K562 (cell line): Measurements from ENCODE around the gene MMP15. TPM values are rescaled to one million over a fixed set of nuclear protein-coding genes. Genes with fewer than 3 reads are reported as not detected.

Experiments
- BCOR ChIP-seq: fragments of 450-650 bp; IDR thresholded peaks from 2 replicates; pipeline ENCODE4 v1.6.1; 2016
- DPF2 ChIP-seq: fragments of 450-650 bp; IDR thresholded peaks from 2 replicates; pipeline ENCODE4 v1.6.1; 2016
- FOXA1 ChIP-seq: fragments of 450-650 bp; IDR thresholded peaks from 2 replicates; pipeline ENCODE4 v1.6.1; 2016; ENCODE audit warnings: mild to moderate bottlenecking, borderline replicate concordance
- GABPB2 ChIP-seq: fragments of 250-450 bp; sonication (Bioruptor Pico); conservative IDR thresholded peaks from 2 replicates; pipeline ENCODE4 v1.5.1; 2021; ENCODE audit warnings: mild to moderate bottlenecking
- IRF2 ChIP-seq: sonication (generic); formaldehyde crosslinking; IDR thresholded peaks from 2 replicates; pipeline ENCODE4 v1.8.1; 2022; ENCODE audit warnings: mild to moderate bottlenecking, missing genetic modification reagents
- IRF9 ChIP-seq: fragments of 450-650 bp; IDR thresholded peaks from 2 replicates; pipeline ENCODE4 v1.6.1; 2016; ENCODE audit warnings: missing biosample characterization, missing genetic modification characterization
- NBN ChIP-seq: fragments of 450-650 bp; IDR thresholded peaks from 2 replicates; pipeline ENCODE4 v1.6.1; 2016; ENCODE audit warnings: low read depth, mild to moderate bottlenecking
- PHF8 ChIP-seq: fragments of 200-600 bp; sonication (generic); IDR thresholded peaks from 2 replicates; pipeline ENCODE4 v1.6.1; 2012; ENCODE audit warnings: mixed run types, mild to moderate bottlenecking, inconsistent platforms, low read length, moderate library complexity, borderline replicate concordance
- POLR3A ChIP-seq: IDR thresholded peaks from 2 replicates; pipeline ENCODE4 v1.6.1; 2011; ENCODE audit warnings: borderline replicate concordance, mild to moderate bottlenecking, moderate library complexity; ENCODE audit not compliant: insufficient read length, insufficient read depth; ENCODE audit errors: extremely low read depth
- SP2 ChIP-seq: IDR thresholded peaks from 2 replicates; pipeline ENCODE4 v1.6.1; 2011; ENCODE audit warnings: mild to moderate bottlenecking, low read depth, low read length, moderate library complexity; ENCODE audit not compliant: poor library complexity, severe bottlenecking; ENCODE audit errors: extremely low read depth
- THRA ChIP-seq: fragments of 450-650 bp; IDR thresholded peaks from 2 replicates; pipeline ENCODE4 v1.6.1; 2017; ENCODE audit warnings: mild to moderate bottlenecking, moderate library complexity
- ZNF121 ChIP-seq: sonication (generic); formaldehyde crosslinking; conservative IDR thresholded peaks from 2 replicates; pipeline ENCODE4 v1.8.0; 2022; ENCODE audit warnings: missing genetic modification reagents
- ZNF311 ChIP-seq: fragments of 250-450 bp; sonication (Bioruptor Pico); IDR thresholded peaks from 2 replicates; pipeline ENCODE4 v1.4.0; 2020; ENCODE audit warnings: mild to moderate bottlenecking, moderate library complexity
- polyA plus RNA-seq, 8 experiments: library from polyadenylated mRNA; depleted of rRNA in 4 of 8; stranded (reverse) in 5 of 8; unstranded in 3 of 8; fragments of >200 nt; fragmentation: Nextera tagmentation in 2 of 8; fragmentation: Illumina TruSeq in 1 of 8; extraction: Ambion mirVana in 2 of 8; extraction: Trizol in 1 of 8; gene quantifications; 2 replicates each; pipeline versions ENCODE4 v1.2.1 to v1.2.3, GENCODE V29; 2011 to 2014; ENCODE audit warnings: inconsistent platforms in 1 of 8, missing spikeins in 1 of 8
- total RNA-seq, 7 experiments: library from RNA; depleted of rRNA in 6 of 7; stranded (reverse); fragments of >200 nt in 6 of 7; fragmentation: Illumina TruSeq in 2 of 7; extraction: Trizol in 2 of 7; gene quantifications; 2 replicates each; pipeline versions ENCODE4 v1.2.1 to v1.2.3, GENCODE V29; 2011 to 2021; ENCODE audit warnings: low replicate concordance in 1 of 7
- TF ChIP-seq, protein P1 (sequence below): fragments of 250-450 bp; sonication (Bioruptor Pico); IDR thresholded peaks from 2 replicates; pipeline ENCODE4 v1.4.0; 2020; ENCODE audit warnings: mild to moderate bottlenecking, moderate library complexity, borderline replicate concordance
- TF ChIP-seq, protein P2 (sequence below): sonication (generic); formaldehyde crosslinking; IDR thresholded peaks from 2 replicates; pipeline ENCODE4 v1.4.0; 2020; ENCODE audit warnings: mild to moderate bottlenecking, missing genetic modification reagents
- TF ChIP-seq, protein P3 (sequence below): sonication (generic); formaldehyde crosslinking; IDR thresholded peaks from 2 replicates; pipeline ENCODE4 v1.5.0; 2020; ENCODE audit warnings: missing genetic modification reagents
- TF ChIP-seq, protein P4 (sequence below): fragments of 250-450 bp; sonication (Bioruptor Pico); IDR thresholded peaks from 2 replicates; pipeline ENCODE4 v1.5.0; 2020; ENCODE audit warnings: mild to moderate bottlenecking, borderline replicate concordance

The MMP15 gene
- total and polyA plus RNA-seq, 9 of the 15 experiments (the other 6 are each of a cell fraction or from before 2014, with no cell fraction given), result 0.01 to 20.4 (median 5.5) TPM

- TF ChIP-seq, protein P1, sequence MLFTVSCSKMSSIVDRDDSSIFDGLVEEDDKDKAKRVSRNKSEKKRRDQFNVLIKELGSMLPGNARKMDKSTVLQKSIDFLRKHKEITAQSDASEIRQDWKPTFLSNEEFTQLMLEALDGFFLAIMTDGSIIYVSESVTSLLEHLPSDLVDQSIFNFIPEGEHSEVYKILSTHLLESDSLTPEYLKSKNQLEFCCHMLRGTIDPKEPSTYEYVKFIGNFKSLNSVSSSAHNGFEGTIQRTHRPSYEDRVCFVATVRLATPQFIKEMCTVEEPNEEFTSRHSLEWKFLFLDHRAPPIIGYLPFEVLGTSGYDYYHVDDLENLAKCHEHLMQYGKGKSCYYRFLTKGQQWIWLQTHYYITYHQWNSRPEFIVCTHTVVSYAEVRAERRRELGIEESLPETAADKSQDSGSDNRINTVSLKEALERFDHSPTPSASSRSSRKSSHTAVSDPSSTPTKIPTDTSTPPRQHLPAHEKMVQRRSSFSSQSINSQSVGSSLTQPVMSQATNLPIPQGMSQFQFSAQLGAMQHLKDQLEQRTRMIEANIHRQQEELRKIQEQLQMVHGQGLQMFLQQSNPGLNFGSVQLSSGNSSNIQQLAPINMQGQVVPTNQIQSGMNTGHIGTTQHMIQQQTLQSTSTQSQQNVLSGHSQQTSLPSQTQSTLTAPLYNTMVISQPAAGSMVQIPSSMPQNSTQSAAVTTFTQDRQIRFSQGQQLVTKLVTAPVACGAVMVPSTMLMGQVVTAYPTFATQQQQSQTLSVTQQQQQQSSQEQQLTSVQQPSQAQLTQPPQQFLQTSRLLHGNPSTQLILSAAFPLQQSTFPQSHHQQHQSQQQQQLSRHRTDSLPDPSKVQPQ (CRISPR knock-in tag), result no peak
- TF ChIP-seq FOXA1 (no peak), IRF9 (tag) (no peak), NBN (no peak), ZNF311 (no peak), ZNF121 (CRISPR knock-in tag) (no peak), POLR3A (no peak), SP2 (no peak), DPF2 (no peak), GABPB2 (CRISPR knock-in tag) (no peak), IRF2 (no peak), PHF8 (no peak), THRA (no peak), BCOR (no peak)
- TF ChIP-seq, protein P2, sequence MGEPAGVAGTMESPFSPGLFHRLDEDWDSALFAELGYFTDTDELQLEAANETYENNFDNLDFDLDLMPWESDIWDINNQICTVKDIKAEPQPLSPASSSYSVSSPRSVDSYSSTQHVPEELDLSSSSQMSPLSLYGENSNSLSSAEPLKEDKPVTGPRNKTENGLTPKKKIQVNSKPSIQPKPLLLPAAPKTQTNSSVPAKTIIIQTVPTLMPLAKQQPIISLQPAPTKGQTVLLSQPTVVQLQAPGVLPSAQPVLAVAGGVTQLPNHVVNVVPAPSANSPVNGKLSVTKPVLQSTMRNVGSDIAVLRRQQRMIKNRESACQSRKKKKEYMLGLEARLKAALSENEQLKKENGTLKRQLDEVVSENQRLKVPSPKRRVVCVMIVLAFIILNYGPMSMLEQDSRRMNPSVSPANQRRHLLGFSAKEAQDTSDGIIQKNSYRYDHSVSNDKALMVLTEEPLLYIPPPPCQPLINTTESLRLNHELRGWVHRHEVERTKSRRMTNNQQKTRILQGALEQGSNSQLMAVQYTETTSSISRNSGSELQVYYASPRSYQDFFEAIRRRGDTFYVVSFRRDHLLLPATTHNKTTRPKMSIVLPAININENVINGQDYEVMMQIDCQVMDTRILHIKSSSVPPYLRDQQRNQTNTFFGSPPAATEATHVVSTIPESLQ (CRISPR knock-in tag), result no peak
- TF ChIP-seq, protein P3, sequence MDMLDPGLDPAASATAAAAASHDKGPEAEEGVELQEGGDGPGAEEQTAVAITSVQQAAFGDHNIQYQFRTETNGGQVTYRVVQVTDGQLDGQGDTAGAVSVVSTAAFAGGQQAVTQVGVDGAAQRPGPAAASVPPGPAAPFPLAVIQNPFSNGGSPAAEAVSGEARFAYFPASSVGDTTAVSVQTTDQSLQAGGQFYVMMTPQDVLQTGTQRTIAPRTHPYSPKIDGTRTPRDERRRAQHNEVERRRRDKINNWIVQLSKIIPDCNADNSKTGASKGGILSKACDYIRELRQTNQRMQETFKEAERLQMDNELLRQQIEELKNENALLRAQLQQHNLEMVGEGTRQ (CRISPR knock-in tag), result peak; percentile 54
- TF ChIP-seq, protein P4, sequence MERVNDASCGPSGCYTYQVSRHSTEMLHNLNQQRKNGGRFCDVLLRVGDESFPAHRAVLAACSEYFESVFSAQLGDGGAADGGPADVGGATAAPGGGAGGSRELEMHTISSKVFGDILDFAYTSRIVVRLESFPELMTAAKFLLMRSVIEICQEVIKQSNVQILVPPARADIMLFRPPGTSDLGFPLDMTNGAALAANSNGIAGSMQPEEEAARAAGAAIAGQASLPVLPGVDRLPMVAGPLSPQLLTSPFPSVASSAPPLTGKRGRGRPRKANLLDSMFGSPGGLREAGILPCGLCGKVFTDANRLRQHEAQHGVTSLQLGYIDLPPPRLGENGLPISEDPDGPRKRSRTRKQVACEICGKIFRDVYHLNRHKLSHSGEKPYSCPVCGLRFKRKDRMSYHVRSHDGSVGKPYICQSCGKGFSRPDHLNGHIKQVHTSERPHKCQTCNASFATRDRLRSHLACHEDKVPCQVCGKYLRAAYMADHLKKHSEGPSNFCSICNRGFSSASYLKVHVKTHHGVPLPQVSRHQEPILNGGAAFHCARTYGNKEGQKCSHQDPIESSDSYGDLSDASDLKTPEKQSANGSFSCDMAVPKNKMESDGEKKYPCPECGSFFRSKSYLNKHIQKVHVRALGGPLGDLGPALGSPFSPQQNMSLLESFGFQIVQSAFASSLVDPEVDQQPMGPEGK (CRISPR knock-in tag), result no peak
Observed at GRCh38 chr16:58070585-58070984, 45.0 kb downstream of the MMP15 start (continued).
